Muscle of leg (tissue), 11 donors: Measurements from ENCODE around the gene BFSP1. TPM values are rescaled to one million over a fixed set of nuclear protein-coding genes. Genes with fewer than 3 reads are reported as not detected.

Source experiments
- DNase-seq: peaks from one replicate; pipeline ENCODE4 v3.0.0; 2013
- H3K27ac ChIP-seq: one replicate; pipeline ENCODE4 v1.5.1; 2013; ENCODE audit warnings: mild to moderate bottlenecking, low read length, control low read depth
- H3K27me3 ChIP-seq: one replicate; pipeline ENCODE4 v1.6.1; 2013; ENCODE audit warnings: low read length; ENCODE audit not compliant: control insufficient read depth, insufficient read depth
- H3K36me3 ChIP-seq: one replicate; pipeline ENCODE4 v1.6.1; 2013; ENCODE audit warnings: low read length; ENCODE audit not compliant: control insufficient read depth, insufficient read depth
- H3K4me1 ChIP-seq: one replicate; pipeline ENCODE4 v1.6.1; 2013; ENCODE audit warnings: low read length; ENCODE audit not compliant: control insufficient read depth, insufficient read depth
- H3K4me3 ChIP-seq: one replicate; pipeline ENCODE4 v1.5.1; 2013; ENCODE audit warnings: low read length, control low read depth
- H3K9me3 ChIP-seq: replicated peaks from 2 replicates; pipeline ENCODE4 v1.6.1; 2013; ENCODE audit warnings: low read depth, low read length; ENCODE audit not compliant: control insufficient read depth
- WGBS: methylation state at CpG from one replicate; pipeline ENCODE4 v1.1.5; 2013; ENCODE audit warnings: missing lambda C conversion rate; ENCODE audit not compliant: insufficient coverage; 5-methylcytosine and 5-hydroxymethylcytosine counted together
- polyA plus RNA-seq, 8 donors: library from polyadenylated mRNA; unstranded; fragments of 120-200 nt; gene quantifications; one replicate each; pipeline versions ENCODE4 v1.2.1 to v1.2.3, GENCODE V29; 2013; ENCODE audit warnings: inconsistent platforms in 1 of 8, low replicate concordance in 1 of 8; ENCODE audit not compliant: insufficient read length in 8 of 8, insufficient read depth in 1 of 8
- total RNA-seq: library from RNA; stranded (reverse); fragments of 120-200 nt; gene quantifications from one replicate; pipeline ENCODE4 v1.2.4, GENCODE V29; 2013

Gene BFSP1
- total and polyA plus RNA-seq, 9 donors: 2.3 to 4.3 (median 2.8) TPM

DNA sequence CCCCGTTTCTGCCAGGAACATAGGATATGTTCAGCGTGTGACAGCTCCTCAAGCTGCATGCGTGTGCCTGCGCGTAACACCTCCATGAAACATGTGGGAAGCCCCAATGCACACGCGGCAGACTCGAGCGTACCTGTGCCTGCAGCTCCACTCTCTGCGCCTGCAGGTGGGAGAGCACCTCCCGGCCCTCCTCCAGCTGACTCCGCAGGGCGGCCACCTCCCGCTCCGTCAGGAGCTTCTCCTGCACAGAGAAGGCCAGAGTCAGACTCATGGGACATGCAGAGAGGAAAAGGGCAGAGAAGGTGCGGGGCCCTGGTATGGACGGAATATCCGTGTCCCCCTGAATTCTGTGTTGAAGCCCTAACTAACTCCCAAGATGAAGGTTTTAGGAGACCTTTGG lies 22.4 kb downstream of the BFSP1 start:
- Histone ChIP-seq H3K4me1 (peaks cover 11% of the 10 kb centered on the region), H3K9me3 (no peaks in the 10 kb centered on the region), H3K36me3 (no peaks in the 10 kb centered on the region), H3K27me3 (no peaks in the 10 kb centered on the region), H3K4me3 (no peak overlapping the region), H3K27ac (no peak overlapping the region)
- 92% methylated on average over 18 of the region's 18 CpGs for WGBS
- DNase-seq: no peak

DNA sequence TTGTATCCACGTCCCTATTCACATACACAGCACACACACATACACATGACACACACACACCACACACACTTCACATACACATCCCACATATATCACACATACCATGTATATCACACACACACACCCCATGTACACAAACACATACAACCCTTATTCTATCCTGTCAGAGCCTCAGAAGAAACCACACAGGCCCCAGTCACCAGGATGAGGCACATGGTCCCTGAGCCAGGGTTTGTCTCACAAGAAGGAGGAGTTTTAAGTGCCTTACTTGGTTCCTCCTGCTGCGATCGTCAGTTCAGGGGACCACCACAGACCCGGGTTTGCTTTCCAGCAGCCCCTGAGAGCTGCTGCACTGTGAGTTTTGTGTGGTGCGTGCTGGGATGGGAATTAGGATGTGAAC lies 23.6 kb downstream of the BFSP1 start:
- DNase-seq: no peak
- Histone ChIP-seq H3K27me3 (no peaks in the 10 kb centered on the region), H3K27ac (no peak overlapping the region), H3K4me1 (peaks cover 11% of the 10 kb centered on the region), H3K36me3 (no peaks in the 10 kb centered on the region), H3K9me3 (no peaks in the 10 kb centered on the region), H3K4me3 (no peak overlapping the region)
- WGBS: 79% methylated on average over 5 of the region's 5 CpGs

DNA sequence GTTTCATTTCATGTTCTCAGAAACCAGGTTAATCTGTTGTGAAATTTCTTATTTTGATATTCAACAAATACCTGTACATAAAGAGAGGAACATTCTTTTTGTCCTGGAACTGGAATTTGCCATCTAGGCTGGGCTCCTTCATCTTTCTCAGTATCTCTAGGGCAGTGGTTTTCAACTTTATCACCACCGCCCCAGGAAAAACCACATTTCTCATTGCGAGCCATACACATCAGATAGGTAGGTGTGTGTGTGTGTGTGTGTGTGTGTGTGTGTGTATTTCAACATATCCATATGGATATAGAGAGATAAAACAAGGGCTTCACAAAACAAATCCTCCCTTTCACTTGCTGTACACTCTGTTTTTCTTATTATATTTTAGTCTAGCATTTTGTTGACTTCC lies 24.1 kb downstream of the BFSP1 start:
- no peak for DNase-seq
- H3K27me3 ChIP-seq: no peaks in the 10 kb centered on the region
- no peak overlapping the region for H3K4me3 ChIP-seq
- H3K36me3 ChIP-seq: no peaks in the 10 kb centered on the region
- no peaks in the 10 kb centered on the region for H3K9me3 ChIP-seq
- H3K4me1 ChIP-seq: peaks cover 11% of the 10 kb centered on the region
- no peak overlapping the region for H3K27ac ChIP-seq
- WGBS: no CpG with 5 or more reads among the region's 2 CpGs

DNA sequence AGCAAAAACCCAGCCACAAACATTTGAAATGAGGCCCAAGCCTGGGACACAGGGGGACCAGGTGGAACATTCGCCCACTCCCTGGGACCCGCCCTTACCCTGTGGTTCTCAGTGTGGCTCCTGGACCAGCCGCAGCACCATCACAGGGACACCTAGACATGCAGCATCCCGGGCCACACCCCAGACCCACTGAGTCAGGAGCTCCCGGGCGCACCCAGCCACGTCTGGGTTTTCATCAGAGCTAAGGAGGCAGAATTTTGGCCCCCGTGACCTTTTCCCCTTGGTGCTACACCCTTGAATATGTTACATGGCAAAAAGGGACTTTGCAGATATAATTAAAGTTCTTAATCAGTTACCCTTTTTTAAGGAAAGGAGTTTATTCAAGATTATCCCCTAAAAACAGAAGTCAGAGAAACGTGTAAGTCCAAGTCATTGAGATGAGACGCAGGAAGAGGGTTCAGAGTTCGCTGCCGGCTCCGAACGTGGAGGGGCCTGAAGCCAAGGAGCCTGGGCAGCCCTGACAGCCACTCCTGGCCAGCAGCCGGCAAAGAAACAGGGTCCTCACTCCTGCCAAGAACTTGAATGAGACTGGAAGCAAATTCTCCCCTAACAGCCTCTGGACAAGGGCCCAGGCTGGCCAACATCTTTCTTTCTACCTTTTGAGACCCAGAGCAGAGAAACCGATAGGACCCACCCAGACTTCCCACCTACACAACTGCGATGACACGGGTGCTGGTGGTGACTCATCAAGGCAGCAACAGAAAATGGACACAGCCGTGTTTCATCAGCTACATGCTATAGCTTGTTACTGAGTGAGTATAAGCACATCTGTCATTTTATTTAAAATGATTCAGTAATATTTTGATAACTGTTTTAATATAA lies 25.3 kb downstream of the BFSP1 start:
- Histone ChIP-seq H3K27ac (no peak overlapping the region), H3K36me3 (no peaks in the 10 kb centered on the region), H3K4me1 (peaks cover 11% of the 10 kb centered on the region), H3K27me3 (no peaks in the 10 kb centered on the region), H3K4me3 (no peak overlapping the region), H3K9me3 (no peaks in the 10 kb centered on the region)
- DNase-seq: no peak
- 69% methylated on average over 7 of the region's 19 CpGs for WGBS

DNA sequence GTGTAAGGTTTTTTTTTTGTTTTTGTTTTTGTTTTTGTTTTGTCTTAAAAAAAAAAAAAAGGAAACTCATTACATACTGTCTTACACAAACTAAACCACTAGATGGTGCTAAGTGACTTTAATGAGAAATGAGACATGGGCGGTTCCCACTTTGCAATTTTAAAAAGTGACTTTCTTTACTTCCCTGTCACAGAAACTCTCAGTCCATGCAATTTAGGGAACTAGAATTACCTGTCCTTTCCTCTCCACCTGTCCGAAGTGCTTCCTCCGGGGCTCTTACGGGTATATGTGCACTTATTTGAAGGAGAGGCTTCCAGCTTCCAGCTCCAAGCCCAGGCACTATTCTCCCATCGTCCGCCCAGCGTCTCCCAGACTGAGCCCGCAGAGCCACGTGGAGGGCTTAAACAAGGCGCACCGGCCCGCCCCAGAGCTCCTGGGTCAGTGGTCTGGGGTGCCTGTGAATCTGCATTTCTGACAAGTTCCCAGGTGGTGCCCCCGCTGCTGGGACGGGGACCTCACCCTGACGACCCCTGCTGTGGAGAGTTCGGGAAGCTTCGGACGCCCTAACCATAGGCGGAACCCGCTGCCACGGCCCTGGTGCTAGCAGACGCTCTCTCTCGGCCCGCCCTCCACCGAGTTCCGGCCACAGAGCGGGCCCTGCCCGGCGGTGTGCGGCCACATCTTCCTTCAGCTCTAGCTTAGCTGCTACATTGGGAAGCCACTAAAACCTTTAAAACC lies 26.1 kb downstream of the BFSP1 start:
- Histone ChIP-seq H3K4me3 (peak overlapping the region; percentile 48), H3K27me3 (no peaks in the 10 kb centered on the region), H3K27ac (peak overlapping the region; percentile 22), H3K9me3 (no peaks in the 10 kb centered on the region), H3K36me3 (no peaks in the 10 kb centered on the region), H3K4me1 (peaks cover 11% of the 10 kb centered on the region)
- WGBS: under 1% methylated on average over 26 of the region's 30 CpGs
- peak; percentile 85 for DNase-seq

DNA sequence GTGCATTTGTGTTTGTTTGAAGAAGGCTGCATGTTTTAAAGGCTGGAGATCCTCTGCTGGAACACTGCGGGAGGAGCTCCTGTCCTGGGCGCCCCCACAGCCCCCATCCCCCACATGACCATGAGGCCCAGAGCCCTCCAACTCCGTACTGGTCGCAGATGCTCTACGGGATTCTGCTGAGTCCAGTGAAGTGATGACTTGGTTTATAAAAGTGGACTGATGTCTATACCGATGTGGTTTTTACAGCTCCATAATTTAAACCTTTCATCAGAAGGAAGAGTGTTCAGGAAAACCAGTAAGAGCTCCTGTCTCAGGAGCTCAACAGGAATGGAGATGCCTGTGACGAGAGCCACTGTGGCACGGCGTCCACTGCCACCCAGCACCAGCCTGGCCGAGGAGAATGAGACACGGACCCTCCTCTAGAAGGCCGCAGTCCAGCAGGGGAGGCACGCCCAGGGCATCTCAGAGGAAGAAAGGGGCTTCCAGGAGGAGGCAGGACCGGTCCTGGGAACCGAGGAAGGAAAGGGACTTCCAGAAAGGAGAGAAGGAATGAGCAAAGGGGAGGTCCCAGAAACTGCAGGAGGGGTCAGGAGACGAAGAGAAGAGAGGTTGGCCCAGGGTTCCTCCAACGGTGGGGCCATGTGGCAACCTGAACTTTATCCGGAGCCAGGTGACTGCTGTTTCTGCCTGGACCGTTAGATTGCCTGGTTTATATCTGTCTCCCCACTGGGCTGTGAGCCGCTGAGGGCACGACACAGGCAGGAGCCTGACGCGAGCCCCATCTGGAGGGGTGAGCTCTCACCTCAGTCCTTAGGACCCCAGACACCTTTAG lies 26.9 kb downstream of the BFSP1 start:
- Histone ChIP-seq H3K27ac (no peak overlapping the region), H3K27me3 (no peaks in the 10 kb centered on the region), H3K9me3 (no peaks in the 10 kb centered on the region), H3K36me3 (no peaks in the 10 kb centered on the region), H3K4me3 (peak overlapping the region; percentile 48), H3K4me1 (peaks cover 11% of the 10 kb centered on the region)
- no peak for DNase-seq
- WGBS: 44% methylated on average over 12 of the region's 23 CpGs

DNA sequence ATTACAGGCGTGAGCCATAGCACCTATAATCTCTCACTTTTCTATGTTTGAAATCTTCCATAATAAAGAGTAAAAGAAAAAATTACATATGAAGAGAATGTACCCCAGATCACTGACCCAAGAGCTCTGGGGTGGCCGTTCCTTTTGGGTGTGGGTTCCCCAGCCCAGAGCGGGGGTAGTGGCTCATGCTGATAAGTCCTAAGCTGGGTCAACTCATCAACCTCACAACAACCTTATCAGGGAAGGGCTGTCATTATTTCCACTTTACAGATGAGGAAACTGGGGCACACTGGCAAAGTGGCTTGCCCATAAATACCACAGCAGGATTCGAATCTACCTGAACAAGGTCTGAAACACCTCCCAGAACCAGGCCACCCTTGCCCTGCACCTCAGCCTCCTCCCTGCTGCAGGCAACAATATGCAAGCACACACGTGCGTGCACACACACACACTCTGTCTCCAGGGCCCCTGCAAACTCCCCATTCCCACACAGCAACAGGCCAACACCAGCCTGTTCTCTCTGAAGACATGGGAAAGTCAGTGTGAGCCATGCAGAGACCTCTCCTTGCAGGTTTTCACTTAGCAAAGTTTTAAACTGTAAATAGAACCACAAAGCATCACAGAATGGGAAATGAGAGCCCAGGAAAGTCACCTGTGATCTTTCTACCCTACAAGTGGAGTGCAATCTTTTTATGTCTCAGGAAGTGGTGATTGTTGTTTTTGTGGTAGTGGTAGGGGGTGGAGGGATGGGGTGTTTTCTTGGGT lies 27.7 kb downstream of the BFSP1 start:
- H3K27me3 ChIP-seq: no peaks in the 10 kb centered on the region
- H3K36me3 ChIP-seq: no peaks in the 10 kb centered on the region
- no peaks in the 10 kb centered on the region for H3K9me3 ChIP-seq
- H3K27ac ChIP-seq: no peak overlapping the region
- DNase-seq: no peak
- WGBS: 75% methylated on average over 3 of the region's 6 CpGs
- H3K4me1 ChIP-seq: peaks cover 13% of the 10 kb centered on the region
- no peak overlapping the region for H3K4me3 ChIP-seq

DNA sequence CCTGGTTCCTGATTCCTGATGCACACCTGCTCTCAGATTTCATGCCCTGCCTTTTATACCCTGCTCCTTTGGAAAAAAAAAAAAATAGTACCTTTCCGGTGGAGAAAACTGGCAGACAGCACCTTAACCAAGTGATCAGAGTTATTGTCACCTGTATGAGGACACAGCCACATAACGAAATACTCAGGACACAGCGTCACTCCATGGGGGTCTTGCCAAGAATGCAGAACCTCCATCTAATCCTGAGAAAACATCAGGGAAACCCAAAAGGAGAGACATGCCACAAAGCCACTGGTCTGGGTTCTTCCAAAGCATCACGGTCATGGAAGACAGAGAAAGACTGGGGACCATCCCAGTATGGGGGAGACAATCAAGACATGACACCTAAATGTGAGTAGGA lies 29.1 kb downstream of the BFSP1 start:
- Histone ChIP-seq H3K36me3 (no peaks in the 10 kb centered on the region), H3K27me3 (no peaks in the 10 kb centered on the region), H3K27ac (no peak overlapping the region), H3K4me1 (peaks cover 22% of the 10 kb centered on the region), H3K4me3 (no peak overlapping the region), H3K9me3 (no peaks in the 10 kb centered on the region)
- 79% methylated on average over 4 of the region's 4 CpGs for WGBS
- no peak for DNase-seq

DNA sequence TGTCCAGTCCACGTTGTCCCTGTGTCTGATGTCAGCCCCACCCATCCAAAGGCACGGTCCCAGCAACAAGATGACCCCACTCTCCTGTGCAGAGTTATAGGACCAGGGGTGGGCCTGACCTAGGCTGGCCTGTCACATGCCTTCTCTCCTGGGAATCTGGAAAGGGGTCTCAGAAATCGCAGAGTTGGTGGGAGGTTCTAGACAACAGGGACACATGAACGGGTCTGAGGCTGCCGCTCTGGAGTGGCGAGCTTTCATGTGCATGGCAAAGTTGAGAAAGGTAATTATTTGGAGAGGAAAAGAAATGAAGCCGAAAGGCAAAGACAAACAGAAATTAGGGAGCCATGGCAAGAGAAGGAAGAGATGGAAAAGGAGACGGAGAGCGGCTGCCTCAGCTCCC lies 29.5 kb downstream of the BFSP1 start:
- 75% methylated on average over 4 of the region's 9 CpGs for WGBS
- Histone ChIP-seq H3K4me3 (no peak overlapping the region), H3K9me3 (no peaks in the 10 kb centered on the region), H3K27ac (no peak overlapping the region), H3K27me3 (no peaks in the 10 kb centered on the region), H3K4me1 (peaks cover 22% of the 10 kb centered on the region), H3K36me3 (no peaks in the 10 kb centered on the region)
- DNase-seq: no peak
